UCSD-AML1 (cell line): ENCODE results near the gene DAZ2.
"Not testable (repeated sequence)": the region's sequence is repeated elsewhere in the genome, so short reads cannot be mapped to it uniquely, and the experiment has no call there.

Experiments
- DNase-seq: peaks from one replicate; lab custom pipeline; 2025; ENCODE audit not compliant: unreplicated experiment; lab: John Stamatoyannopoulos, UW

DAZ2 gene

GRCh38 chrY:23219233-23219632 is at the start of gene DAZ2:
DAZ2 (plus strand) TSS chrY:23219533; CDS start chrY:23219741, 208 bp downstream.
- DNase-seq = not testable (repeated sequence)

- not testable (repeated sequence) for DNase-seq
Observed at GRCh38 chrY:23198908-23199307, 20.4 kb upstream of the DAZ2 start, which contains the start of gene DAZ1. DAZ1 (minus strand) TSS chrY:23199008; CDS start chrY:23198800, 208 bp downstream.

GRCh38 chrY:23207455-23207854 is 11.9 kb upstream of the DAZ2 start:
- not testable (repeated sequence) for DNase-seq

GRCh38 chrY:23209802-23210495 is 9.4 kb upstream of the DAZ2 start:
- DNase-seq = not testable (repeated sequence)

- DNase-seq = not testable (repeated sequence)
Observed at GRCh38 chrY:23210681-23211080, 8.7 kb upstream of the DAZ2 start.
